ENCODE results near the gene DHH.

DHH gene

GRCh38 chr12:49097381-49097780 is 2.8 kb upstream of the DHH start:
- H3K4me3 Mint-ChIP-seq = no peak overlapping the region
- H3K27me3 Mint-ChIP-seq = peaks cover 21 to 34% of the 10 kb centered on the region in 2 donors
- H3K9me3 Mint-ChIP-seq = no peaks in the 10 kb centered on the region
- no peak for ATAC-seq (replicated peaks)
- DNase-seq = no peak
- peaks cover 9 to 11% of the 10 kb centered on the region in 2 donors for H3K4me1 Mint-ChIP-seq (ENCODE audit: low read depth in 2 of 2)
- no peak overlapping the region for H3K27ac Mint-ChIP-seq
- peaks cover 57% of the 10 kb centered on the region for H3K36me3 Mint-ChIP-seq (ENCODE audit: insufficient read depth)

DNA sequence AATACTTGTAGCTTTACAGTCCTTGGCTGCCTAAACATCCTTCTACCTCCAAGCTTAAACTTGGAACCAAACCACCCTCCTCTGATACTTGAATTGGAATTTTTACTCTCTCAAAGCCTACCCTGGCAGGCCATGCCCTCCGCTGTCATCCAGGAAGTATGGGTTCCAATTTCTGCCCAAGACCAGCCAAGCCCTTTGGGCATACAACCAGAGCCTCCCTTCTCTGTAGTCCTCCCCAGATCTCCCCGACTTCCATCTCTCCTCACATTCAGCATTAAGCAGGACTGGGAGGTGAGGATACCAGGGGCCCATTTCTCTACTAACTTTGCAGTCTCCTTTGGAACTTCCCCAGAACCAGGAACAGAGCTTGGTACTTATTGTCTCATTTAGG is 369 bp upstream of the DHH start:
- H3K36me3 Mint-ChIP-seq (ENCODE audit: insufficient read depth) = peaks cover 34% of the 10 kb centered on the region
- ATAC-seq (replicated peaks) = no peak
- peaks cover 43 to 59% of the 10 kb centered on the region in 2 donors for H3K27me3 Mint-ChIP-seq
- H3K9me3 Mint-ChIP-seq = no peaks in the 10 kb centered on the region
- H3K27ac Mint-ChIP-seq = no peak overlapping the region
- peak overlapping the region in 1 of 2 donors; percentile 48 for H3K4me3 Mint-ChIP-seq
- peaks cover 21 to 24% of the 10 kb centered on the region in 2 donors for H3K4me1 Mint-ChIP-seq (ENCODE audit: low read depth in 2 of 2)
- no peak for DNase-seq

DNA sequence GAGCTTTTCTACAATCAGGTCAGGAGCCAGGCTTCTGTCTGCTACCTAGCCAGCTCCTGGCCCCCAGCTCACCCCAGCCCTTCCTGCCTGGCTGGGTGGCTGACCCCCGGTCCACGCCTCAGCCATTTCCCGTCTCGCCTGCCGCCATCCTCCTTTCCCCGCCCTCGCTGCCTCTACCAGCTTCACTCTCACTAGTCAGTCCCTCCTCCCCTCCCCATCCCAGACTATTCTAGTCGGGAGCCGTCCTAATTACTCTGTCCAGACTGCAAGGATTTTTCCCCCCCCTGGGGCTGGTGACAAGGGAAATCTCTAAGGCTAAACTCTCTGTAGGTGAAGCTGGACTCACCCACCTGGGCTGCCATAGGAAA is 825 bp downstream of the DHH start:
- peaks cover 21 to 27% of the 10 kb centered on the region in 2 donors for H3K4me1 Mint-ChIP-seq (ENCODE audit: low read depth in 2 of 2)
- no peak overlapping the region for H3K27ac Mint-ChIP-seq
- H3K36me3 Mint-ChIP-seq (ENCODE audit: insufficient read depth) = peaks cover 23% of the 10 kb centered on the region
- peaks cover 43 to 70% of the 10 kb centered on the region in 2 donors for H3K27me3 Mint-ChIP-seq
- H3K9me3 Mint-ChIP-seq = no peaks in the 10 kb centered on the region
- DNase-seq (no peak), ATAC-seq (replicated peaks) (no peak)
- H3K4me3 Mint-ChIP-seq = peak overlapping the region; percentile 15 to 31

GRCh38 chr12:49092816-49093406 is 1.7 kb downstream of the DHH start:
- no peak for ATAC-seq (replicated peaks)
- Mint-ChIP-seq H3K4me1 (ENCODE audit: low read depth in 2 of 2) (peaks cover 27 to 32% of the 10 kb centered on the region in 2 donors), H3K27me3 (peaks cover 43 to 78% of the 10 kb centered on the region in 2 donors), H3K27ac (no peak overlapping the region), H3K4me3 (no peak overlapping the region), H3K36me3 (ENCODE audit: insufficient read depth) (peaks cover 21% of the 10 kb centered on the region), H3K9me3 (no peaks in the 10 kb centered on the region)
- no peak for DNase-seq

- H3K4me1 Mint-ChIP-seq (ENCODE audit: low read depth in 2 of 2) = peaks cover 27 to 32% of the 10 kb centered on the region in 2 donors
These were observed 2.4 kb downstream of the DHH start for GRCh38 chr12:49092086-49092815.

DNA sequence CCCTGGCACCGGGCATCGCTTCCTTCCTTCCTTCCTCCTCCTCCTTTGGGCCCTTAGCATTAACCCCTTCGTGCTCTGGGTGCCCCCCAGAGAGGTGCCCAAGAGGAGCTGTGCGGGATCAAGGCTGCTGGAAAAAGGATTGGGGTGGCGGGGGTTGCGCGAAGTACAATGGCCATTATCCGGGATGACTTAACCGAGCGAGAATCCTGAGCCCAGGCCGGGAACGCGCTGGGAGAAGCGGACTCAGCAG is 2.8 kb downstream of the DHH start:
- Mint-ChIP-seq H3K27ac (no peak overlapping the region), H3K27me3 (peaks cover 43 to 78% of the 10 kb centered on the region in 2 donors), H3K4me1 (ENCODE audit: low read depth in 2 of 2) (peaks cover 27 to 32% of the 10 kb centered on the region in 2 donors), H3K9me3 (no peaks in the 10 kb centered on the region), H3K4me3 (peak overlapping the region in 1 of 2 donors; percentile 73), H3K36me3 (ENCODE audit: insufficient read depth) (peaks cover 15% of the 10 kb centered on the region)
- DNase-seq (no peak), ATAC-seq (replicated peaks) (no peak)

More at GRCh38 chr12:49092086-49092815, 2.4 kb downstream of the DHH start:
- ATAC-seq (replicated peaks) (peak; percentile 31), DNase-seq (peak in 2 of 3 experiments; percentile 40 to 43)
- Mint-ChIP-seq H3K27ac (no peak overlapping the region), H3K9me3 (no peaks in the 10 kb centered on the region), H3K4me3 (peak overlapping the region in 1 of 2 donors; percentile 73), H3K36me3 (ENCODE audit: insufficient read depth) (peaks cover 15% of the 10 kb centered on the region), H3K27me3 (peaks cover 43 to 78% of the 10 kb centered on the region in 2 donors)

DNA sequence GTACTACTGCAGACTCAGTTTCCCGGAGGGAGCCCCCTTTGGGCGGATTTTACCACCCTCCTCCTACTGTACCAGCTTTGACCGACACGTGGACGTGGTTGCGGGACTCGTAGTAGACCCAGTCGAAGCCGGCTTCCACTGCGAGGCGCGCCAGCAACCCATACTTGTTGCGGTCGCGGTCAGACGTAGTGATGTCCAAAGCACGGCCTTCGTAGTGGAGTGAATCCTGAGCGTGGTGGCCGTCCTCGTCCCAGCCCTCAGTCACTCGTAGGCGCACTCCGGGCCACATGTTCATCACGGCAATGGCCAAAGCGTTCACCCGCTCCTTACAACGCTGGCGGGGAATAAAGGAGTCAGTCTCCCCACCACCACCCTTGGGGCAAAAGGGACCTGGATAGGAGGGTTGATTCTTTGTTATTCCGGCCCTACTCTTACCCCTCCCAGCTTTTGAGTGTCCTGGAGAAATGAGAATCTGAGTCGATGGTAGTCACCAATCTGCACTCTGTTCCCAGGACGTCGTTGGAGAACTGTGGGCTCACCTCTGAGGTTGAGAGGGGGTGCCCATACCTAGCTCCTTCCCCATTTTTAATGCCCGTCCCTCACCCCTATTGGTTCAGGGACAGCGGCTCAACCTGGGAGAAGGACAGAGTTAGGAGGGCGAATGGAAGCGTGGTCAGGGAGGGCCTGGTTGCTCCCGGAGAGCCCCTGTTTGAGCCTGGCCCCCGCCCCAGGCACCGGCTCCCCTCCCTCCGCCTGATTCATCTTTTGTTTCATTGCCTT is 3.4 kb downstream of the DHH start:
- H3K27me3 Mint-ChIP-seq = peaks cover 43 to 78% of the 10 kb centered on the region in 2 donors
- H3K27ac Mint-ChIP-seq = no peak overlapping the region
- no peaks in the 10 kb centered on the region for H3K9me3 Mint-ChIP-seq

DNA sequence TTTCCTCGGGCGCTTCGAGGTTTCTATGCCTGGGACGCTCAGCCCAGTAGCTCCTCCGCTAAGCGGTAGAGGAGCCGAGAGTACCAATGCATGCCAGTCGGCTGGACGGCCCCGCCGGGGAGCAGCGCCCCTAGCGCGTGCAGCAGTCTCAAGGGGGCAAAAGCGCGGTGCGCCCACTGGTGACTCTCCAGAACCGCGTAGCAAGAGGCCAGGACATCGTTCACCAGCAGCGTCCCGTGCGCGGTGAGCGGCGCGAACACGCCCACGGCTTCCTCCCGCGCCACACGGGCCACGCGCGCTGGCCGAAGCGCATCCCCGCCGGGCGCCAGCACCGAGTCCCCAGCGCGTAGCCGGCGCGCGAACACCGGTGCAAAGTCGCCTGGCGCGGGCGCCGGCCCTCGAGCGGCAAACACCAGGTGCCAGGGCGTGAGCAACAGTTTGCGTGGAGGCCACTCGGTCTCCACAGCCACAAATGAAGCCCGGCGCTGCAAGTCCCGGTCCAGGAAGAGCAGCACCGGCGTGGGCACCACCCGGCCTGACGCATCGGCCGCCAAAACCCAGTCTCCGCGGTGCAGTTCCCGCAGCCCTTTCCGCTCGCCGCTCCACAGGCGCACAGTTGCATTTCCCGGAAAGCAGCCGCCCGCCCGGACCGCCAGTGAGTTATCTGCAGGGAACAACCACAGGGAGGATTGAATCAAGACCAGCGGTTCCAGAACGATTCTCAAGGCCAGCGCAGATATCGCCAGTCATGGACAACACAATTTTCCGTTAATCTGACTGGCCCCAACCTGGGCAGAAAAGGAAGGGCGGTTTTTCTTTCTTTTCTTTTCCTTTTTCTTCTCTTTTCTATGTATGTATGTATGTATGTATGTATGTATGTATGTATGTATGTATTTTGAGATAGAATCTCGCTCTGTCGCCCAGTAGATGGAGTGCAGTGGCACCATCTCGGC is 4.5 kb downstream of the DHH start:
- H3K27ac Mint-ChIP-seq = no peak overlapping the region

More for the DNA sequence above, 3.4 kb downstream of the DHH start:
- ATAC-seq (replicated peaks) (no peak), DNase-seq (no peak)
- Mint-ChIP-seq H3K36me3 (ENCODE audit: insufficient read depth) (peaks cover 15% of the 10 kb centered on the region), H3K4me1 (ENCODE audit: low read depth in 2 of 2) (peaks cover 27 to 32% of the 10 kb centered on the region in 2 donors), H3K4me3 (peak overlapping the region; percentile 37 to 73)

DNA sequence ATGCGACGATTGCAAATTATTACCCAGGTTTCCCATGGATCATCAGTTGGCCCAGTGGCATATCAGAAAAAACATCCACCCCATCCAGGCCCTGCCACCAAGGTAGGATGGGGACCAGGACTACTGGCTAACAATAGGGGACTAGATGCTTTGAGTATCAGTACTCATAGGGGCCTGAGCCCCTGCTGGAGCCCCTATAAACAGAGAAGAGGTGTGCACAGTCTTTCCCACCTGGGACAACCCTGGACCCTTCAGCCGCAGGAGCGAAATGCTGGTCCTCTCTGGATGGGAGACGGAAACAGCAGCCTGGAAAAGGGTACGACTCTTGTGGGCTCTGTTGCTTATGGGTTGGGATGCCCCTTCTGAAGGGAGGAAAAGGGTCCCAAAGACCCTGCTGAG is 5.7 kb downstream of the DHH start:
- Mint-ChIP-seq H3K27ac (no peak overlapping the region), H3K4me3 (no peak overlapping the region), H3K27me3 (peaks cover 33 to 59% of the 10 kb centered on the region in 2 donors), H3K4me1 (ENCODE audit: low read depth in 2 of 2) (peaks cover 22 to 28% of the 10 kb centered on the region in 2 donors), H3K36me3 (ENCODE audit: insufficient read depth) (peaks cover 6% of the 10 kb centered on the region), H3K9me3 (no peaks in the 10 kb centered on the region)
- no peak for ATAC-seq (replicated peaks)
- no peak for DNase-seq

More for the DNA sequence above, 4.5 kb downstream of the DHH start:
- peaks cover 26 to 31% of the 10 kb centered on the region in 2 donors for H3K4me1 Mint-ChIP-seq (ENCODE audit: low read depth in 2 of 2)
- ATAC-seq (replicated peaks) (peak; percentile 40), DNase-seq (peak in 1 of 3 experiments; percentile 28)
- peak overlapping the region; percentile 73 to 74 for H3K4me3 Mint-ChIP-seq
- peaks cover 39 to 71% of the 10 kb centered on the region in 2 donors for H3K27me3 Mint-ChIP-seq
- H3K9me3 Mint-ChIP-seq = no peaks in the 10 kb centered on the region
- peaks cover 9% of the 10 kb centered on the region for H3K36me3 Mint-ChIP-seq (ENCODE audit: insufficient read depth)

GRCh38 chr12:49088150-49088931 is 6.3 kb downstream of the DHH start:
- peak overlapping the region; percentile 46 to 59 for H3K4me3 Mint-ChIP-seq
- H3K27ac Mint-ChIP-seq = no peak overlapping the region
- peak; percentile 65 to 67 (median 67) for DNase-seq
- peaks cover 2% of the 10 kb centered on the region for H3K36me3 Mint-ChIP-seq (ENCODE audit: insufficient read depth)
- no peaks in the 10 kb centered on the region for H3K9me3 Mint-ChIP-seq
- ATAC-seq (replicated peaks) = peak; percentile 85
- peaks cover 18 to 24% of the 10 kb centered on the region in 2 donors for H3K4me1 Mint-ChIP-seq (ENCODE audit: low read depth in 2 of 2)
- peaks cover 27 to 53% of the 10 kb centered on the region in 2 donors for H3K27me3 Mint-ChIP-seq

DNA sequence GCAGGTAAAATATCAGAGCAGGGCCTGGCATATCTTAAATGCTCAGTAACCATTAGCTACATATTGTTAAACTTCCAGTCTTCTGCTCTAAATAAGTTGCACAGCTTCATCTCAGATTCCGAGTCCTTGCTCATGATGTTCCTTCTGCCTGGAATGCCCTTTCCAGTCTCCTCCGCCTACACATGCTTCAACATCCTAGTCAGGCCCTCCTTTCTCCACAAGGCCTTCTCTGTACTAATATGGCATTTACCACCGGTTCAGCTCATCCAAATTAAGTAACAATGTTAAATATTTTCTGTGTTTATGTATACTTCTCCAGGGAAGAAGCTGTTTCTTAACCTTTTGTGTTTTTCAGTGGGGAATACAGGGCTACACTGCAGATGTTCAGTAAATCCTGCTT is 8.5 kb downstream of the DHH start:
- ATAC-seq (replicated peaks) (no peak), DNase-seq (no peak)
- Mint-ChIP-seq H3K27ac (no peak overlapping the region), H3K36me3 (ENCODE audit: insufficient read depth) (no peaks in the 10 kb centered on the region), H3K9me3 (no peaks in the 10 kb centered on the region), H3K27me3 (peaks cover 16 to 31% of the 10 kb centered on the region in 2 donors), H3K4me3 (no peak overlapping the region), H3K4me1 (ENCODE audit: low read depth in 2 of 2) (peaks cover 12 to 17% of the 10 kb centered on the region in 2 donors)

GRCh38 chr12:49084438-49084837 is 10.2 kb downstream of the DHH start:
- Mint-ChIP-seq H3K4me3 (no peak overlapping the region), H3K27ac (no peak overlapping the region), H3K27me3 (peaks cover 6 to 14% of the 10 kb centered on the region in 2 donors), H3K9me3 (no peaks in the 10 kb centered on the region), H3K4me1 (ENCODE audit: low read depth in 2 of 2) (peaks cover 6 to 7% of the 10 kb centered on the region in 2 donors), H3K36me3 (ENCODE audit: insufficient read depth) (no peaks in the 10 kb centered on the region)
- DNase-seq = no peak
- no peak for ATAC-seq (replicated peaks)

All from effector memory CD8-positive, alpha-beta T cell (primary cell).